ENCODE measurements around the gene CCDC40. TPM values are rescaled to one million over a fixed set of nuclear protein-coding genes. Genes with fewer than 3 reads are reported as not detected.

The CCDC40 gene
- total and polyA plus RNA-seq, 2 of the 13 experiments (the other 11 are each of a cell fraction or from before 2014, with no cell fraction given) = 4.1 to 5.5 TPM

- no peak for TF ChIP-seq AKNA (CRISPR knock-in tag; IDR thresholded peaks at IDR 0.05; ENCODE audit: borderline replicate concordance)
- TF ChIP-seq NR2F1 (CRISPR knock-in tag; IDR thresholded peaks at IDR 0.05) = no peak
- TF ChIP-seq MIXL1 (CRISPR knock-in tag; IDR thresholded peaks at IDR 0.05) = no peak
- no peak for TF ChIP-seq TAF15 (IDR thresholded peaks at IDR 0.05; ENCODE audit: low read depth, low read length, poor library complexity, severe bottlenecking)
- TF ChIP-seq PHF21A (CRISPR knock-in tag; IDR thresholded peaks at IDR 0.05) = no peak
- no peak for TF ChIP-seq FOXK1 (CRISPR knock-in tag; IDR thresholded peaks at IDR 0.05; ENCODE audit: borderline replicate concordance, low read depth)
- no peak for TF ChIP-seq DZIP1 (CRISPR knock-in tag; IDR thresholded peaks at IDR 0.05)
- 0 out of 2 replicates have a peak, but pooled peaks have one; percentile 50 for TF ChIP-seq NKX3-1 (CRISPR knock-in tag; IDR thresholded peaks at IDR 0.05)
- TF ChIP-seq MLX (CRISPR knock-in tag; IDR thresholded peaks at IDR 0.05) = no peak
- no peak for TF ChIP-seq GLI4 (CRISPR knock-in tag; IDR thresholded peaks at IDR 0.05; ENCODE audit: borderline replicate concordance)
- TF ChIP-seq ZNF572 (CRISPR knock-in tag; IDR thresholded peaks at IDR 0.05) = no peak
- no peak for TF ChIP-seq PAXIP1 (CRISPR knock-in tag; conservative IDR thresholded peaks at IDR 0.05)
- TF ChIP-seq MYNN (CRISPR knock-in tag; IDR thresholded peaks at IDR 0.05; ENCODE audit: low read depth) = no peak
- no peak for TF ChIP-seq CCAR2 (optimal IDR thresholded peaks at IDR 0.05; ENCODE audit: low read depth, low read length)
- peak; percentile 33 for TF ChIP-seq TEAD3 (CRISPR knock-in tag; optimal IDR thresholded peaks at IDR 0.05; ENCODE audit: borderline replicate concordance)
Measured at GRCh38 chr17:80034791-80035686, 1.4 kb upstream of the CCDC40 start (continued).
